Measurements from ENCODE around the gene SMPDL3A.
A peak's percentile ranks its signal among the peaks of the same experiment; 100 is the strongest.

The SMPDL3A gene

DNA sequence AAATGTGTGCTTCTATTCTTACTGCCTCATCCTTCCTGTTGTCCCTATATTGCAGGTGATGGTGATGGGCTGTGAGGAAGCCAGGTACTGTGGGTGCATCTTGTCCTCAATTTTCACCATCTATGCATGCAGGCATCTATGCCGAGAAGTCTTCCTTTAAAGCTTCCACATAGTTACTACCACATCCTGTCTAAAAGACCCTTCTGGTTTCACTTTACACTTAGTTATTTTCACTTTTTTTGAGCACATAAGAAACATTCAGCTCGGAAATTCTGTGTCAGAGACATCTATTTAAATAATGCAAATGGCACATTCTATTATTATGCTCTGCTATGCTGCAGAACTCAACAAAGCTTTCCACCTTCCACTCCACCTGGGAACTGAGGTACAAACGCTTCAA is 37.7 kb upstream of the SMPDL3A start:
- no peak overlapping the region for H3K9ac ChIP-seq (ENCODE audit: insufficient read length)
- 0 out of 2 replicates have a peak, but pooled peaks cover 3% of the 10 kb centered on the region for H3K9me3 ChIP-seq (ENCODE audit: low read depth, low read length)
- no peaks in the 10 kb centered on the region for H3K36me3 ChIP-seq (ENCODE audit: insufficient read depth, low read length)
- no peak overlapping the region for H3K4me3 ChIP-seq
- H3K27ac ChIP-seq: no peak overlapping the region; the same call in 1 of the 2 replicates
- DNase-seq (ENCODE audit: low read depth, low spot score): no peak
- TF ChIP-seq EZH2 (IDR thresholded peaks at IDR 0.05): no peak
- TF ChIP-seq POLR2AphosphoS5 (IDR thresholded peaks at IDR 0.05; ENCODE audit: borderline replicate concordance, low read depth, low read length): no peak
- TF ChIP-seq FOXP2 (optimal IDR thresholded peaks at IDR 0.05; ENCODE audit: control extremely low read depth, extremely low read length, insufficient read depth): no peak

DNA sequence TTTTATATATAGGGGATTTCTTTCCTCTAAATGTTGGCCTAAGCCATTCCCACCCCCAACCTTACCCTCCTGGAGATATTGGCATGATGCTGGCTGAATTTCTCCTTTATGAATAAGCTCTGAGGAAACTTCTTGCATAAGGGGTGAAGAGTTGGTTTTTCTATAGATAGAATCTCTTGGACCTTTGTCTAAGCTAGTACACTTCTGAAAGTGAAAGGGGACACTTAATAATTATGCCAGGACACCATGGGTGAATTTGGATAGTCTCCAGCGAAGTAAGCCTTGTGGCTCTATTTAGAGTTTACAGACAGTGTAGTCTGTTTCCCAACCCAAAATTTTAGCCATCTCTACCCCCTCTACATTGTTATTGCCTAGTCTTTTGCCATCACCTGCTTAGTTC is 36.6 kb upstream of the SMPDL3A start:
- no peaks in the 10 kb centered on the region for H3K36me3 ChIP-seq (ENCODE audit: insufficient read depth, low read length)
- H3K4me3 ChIP-seq: peak overlapping the region; percentile 33; the same call in 1 of the 2 replicates
- no peak for TF ChIP-seq FOXP2 (optimal IDR thresholded peaks at IDR 0.05; ENCODE audit: control extremely low read depth, extremely low read length, insufficient read depth)
- no peak for TF ChIP-seq EZH2 (IDR thresholded peaks at IDR 0.05)
- TF ChIP-seq POLR2AphosphoS5 (IDR thresholded peaks at IDR 0.05; ENCODE audit: borderline replicate concordance, low read depth, low read length): no peak
- DNase-seq (ENCODE audit: low read depth, low spot score): no peak
- no peak overlapping the region for H3K9ac ChIP-seq (ENCODE audit: insufficient read length)
- 0 out of 2 replicates have a peak, but pooled peaks cover 3% of the 10 kb centered on the region for H3K9me3 ChIP-seq (ENCODE audit: low read depth, low read length)
- H3K27ac ChIP-seq: peak overlapping the region; percentile 55; the same call in 1 of the 2 replicates

- Histone ChIP-seq H3K9ac (ENCODE audit: insufficient read length) (no peak overlapping the region), H3K9me3 (ENCODE audit: low read depth, low read length) (0 out of 2 replicates have a peak, but pooled peaks cover 3% of the 10 kb centered on the region), H3K4me3 (peak overlapping the region; percentile 33), H3K36me3 (ENCODE audit: insufficient read depth, low read length) (no peaks in the 10 kb centered on the region), H3K27ac (peak overlapping the region; percentile 55)
- DNase-seq (ENCODE audit: low read depth, low spot score): no peak
- TF ChIP-seq EZH2 (IDR thresholded peaks at IDR 0.05) (no peak), FOXP2 (optimal IDR thresholded peaks at IDR 0.05; ENCODE audit: control extremely low read depth, extremely low read length, insufficient read depth) (no peak), POLR2AphosphoS5 (IDR thresholded peaks at IDR 0.05; ENCODE audit: borderline replicate concordance, low read depth, low read length) (peak; percentile 37; the same call in 1 of the 2 replicates)
These were observed 35.9 kb upstream of the SMPDL3A start for GRCh38 chr6:122753000-122753687.

- H3K36me3 ChIP-seq (ENCODE audit: insufficient read depth, low read length): no peaks in the 10 kb centered on the region
- H3K9me3 ChIP-seq (ENCODE audit: low read depth, low read length): 0 out of 2 replicates have a peak, but pooled peaks cover 3% of the 10 kb centered on the region
- no peak overlapping the region; the same call in 1 of the 2 replicates for H3K27ac ChIP-seq
- no peak overlapping the region for H3K9ac ChIP-seq (ENCODE audit: insufficient read length)
- H3K4me3 ChIP-seq: peak overlapping the region; percentile 33; the same call in 1 of the 2 replicates
- no peak for TF ChIP-seq EZH2 (IDR thresholded peaks at IDR 0.05)
- no peak for TF ChIP-seq POLR2AphosphoS5 (IDR thresholded peaks at IDR 0.05; ENCODE audit: borderline replicate concordance, low read depth, low read length)
- TF ChIP-seq FOXP2 (optimal IDR thresholded peaks at IDR 0.05; ENCODE audit: control extremely low read depth, extremely low read length, insufficient read depth): no peak
- DNase-seq (ENCODE audit: low read depth, low spot score): no peak
These were observed 35.4 kb upstream of the SMPDL3A start for GRCh38 chr6:122753688-122754056.

GRCh38 chr6:122754191-122754731 is 34.8 kb upstream of the SMPDL3A start:
- no peak for DNase-seq (ENCODE audit: low read depth, low spot score)
- TF ChIP-seq EZH2 (IDR thresholded peaks at IDR 0.05): no peak
- H3K4me3 ChIP-seq: no peak overlapping the region
- no peaks in the 10 kb centered on the region for H3K36me3 ChIP-seq (ENCODE audit: insufficient read depth, low read length)
- no peak overlapping the region for H3K27ac ChIP-seq
- no peaks in the 10 kb centered on the region for H3K9me3 ChIP-seq (ENCODE audit: low read depth, low read length)
- H3K9ac ChIP-seq (ENCODE audit: insufficient read length): no peak overlapping the region

DNA sequence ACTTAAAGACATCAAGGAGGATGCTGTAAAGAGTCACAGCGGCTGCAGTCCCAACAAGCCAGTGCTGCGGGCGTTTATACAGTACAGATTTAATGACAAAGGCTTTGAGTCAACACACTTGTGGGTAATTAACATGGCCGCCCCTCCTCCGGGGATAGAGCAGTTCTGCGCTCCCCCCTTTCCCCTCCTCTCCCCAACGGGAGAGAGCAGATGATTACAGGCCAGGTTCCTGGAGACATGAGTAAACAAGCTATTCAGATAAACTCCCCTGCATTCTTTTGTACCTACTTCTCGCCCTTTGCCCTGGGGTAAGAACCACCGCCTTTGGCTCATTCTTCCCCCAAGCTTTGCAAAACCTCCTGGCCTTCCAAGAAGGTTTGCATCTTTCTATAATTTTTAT is 33.2 kb upstream of the SMPDL3A start:
- no peaks in the 10 kb centered on the region for H3K9me3 ChIP-seq (ENCODE audit: low read depth, low read length)

GRCh38 chr6:122758927-122759334 is 30.1 kb upstream of the SMPDL3A start:
- peak overlapping the region; percentile 10; the same call in 1 of the 2 replicates for H3K4me3 ChIP-seq
- TF ChIP-seq FOXP2 (optimal IDR thresholded peaks at IDR 0.05; ENCODE audit: control extremely low read depth, extremely low read length, insufficient read depth) (no peak), POLR2AphosphoS5 (IDR thresholded peaks at IDR 0.05; ENCODE audit: borderline replicate concordance, low read depth, low read length) (no peak), EZH2 (IDR thresholded peaks at IDR 0.05) (no peak)
- no peak overlapping the region for H3K9ac ChIP-seq (ENCODE audit: insufficient read length)
- H3K27ac ChIP-seq: peak overlapping the region; percentile 59; the same call in 1 of the 2 replicates
- DNase-seq (ENCODE audit: low read depth, low spot score): no peak
- no peaks in the 10 kb centered on the region for H3K9me3 ChIP-seq (ENCODE audit: low read depth, low read length)
- no peaks in the 10 kb centered on the region for H3K36me3 ChIP-seq (ENCODE audit: insufficient read depth, low read length)

More for the DNA sequence above, 33.2 kb upstream of the SMPDL3A start:
- no peak overlapping the region for H3K9ac ChIP-seq (ENCODE audit: insufficient read length)
- TF ChIP-seq EZH2 (IDR thresholded peaks at IDR 0.05) (no peak), POLR2AphosphoS5 (IDR thresholded peaks at IDR 0.05; ENCODE audit: borderline replicate concordance, low read depth, low read length) (no peak), FOXP2 (optimal IDR thresholded peaks at IDR 0.05; ENCODE audit: control extremely low read depth, extremely low read length, insufficient read depth) (no peak)
- no peak for DNase-seq (ENCODE audit: low read depth, low spot score)
- H3K4me3 ChIP-seq: no peak overlapping the region
- no peaks in the 10 kb centered on the region for H3K36me3 ChIP-seq (ENCODE audit: insufficient read depth, low read length)
- no peak overlapping the region for H3K27ac ChIP-seq

- Histone ChIP-seq H3K9me3 (ENCODE audit: low read depth, low read length) (no peaks in the 10 kb centered on the region), H3K27ac (no peak overlapping the region), H3K36me3 (ENCODE audit: insufficient read depth, low read length) (no peaks in the 10 kb centered on the region), H3K9ac (ENCODE audit: insufficient read length) (no peak overlapping the region), H3K4me3 (no peak overlapping the region)
- no peak for DNase-seq (ENCODE audit: low read depth, low spot score)
- no peak for TF ChIP-seq POLR2AphosphoS5 (IDR thresholded peaks at IDR 0.05; ENCODE audit: borderline replicate concordance, low read depth, low read length)
- TF ChIP-seq EZH2 (IDR thresholded peaks at IDR 0.05): no peak
- TF ChIP-seq FOXP2 (optimal IDR thresholded peaks at IDR 0.05; ENCODE audit: control extremely low read depth, extremely low read length, insufficient read depth): no peak
These were observed 28.7 kb upstream of the SMPDL3A start for GRCh38 chr6:122760330-122760729.

Measured in SK-N-MC (cell line).